Adrenal gland (tissue), 5 donors: Measurements from ENCODE around the gene BRSK2.

Experiments
- CTCF ChIP-seq, 6 experiments: fragments of 450-650 bp in 4 of 6; fragments of 200-600 bp in 2 of 6; sonication (generic) in 1 of 6; IDR thresholded peaks; 1 replicate in 5 of 6; 2 replicates in 1 of 6; pipeline versions ENCODE4 v1.5.1 to v1.8.0; 2016 to 2021; ENCODE audit warnings: antibody characterized with exemption in 6 of 6, mild to moderate bottlenecking in 2 of 6, moderate library complexity in 1 of 6
- POLR2A ChIP-seq, 2 donors: fragments of 450-650 bp; IDR thresholded peaks; one replicate each; pipeline ENCODE4 v1.6.1; 2017; ENCODE audit warnings: antibody characterized with exemption in 2 of 2, mild to moderate bottlenecking in 2 of 2, moderate library complexity in 1 of 2
- donor health status: DM: no; HTN: no; CAD: no.

GRCh38 chr11:1491379-1491778 lies 101.6 kb downstream of the BRSK2 start:
- no peak for TF ChIP-seq POLR2A (IDR thresholded peaks at IDR 0.05)
- no peak for TF ChIP-seq CTCF (IDR thresholded peaks at IDR 0.05)
